Omental fat pad (tissue), 4 donors: ENCODE data around the gene ATP9B. TPM values are rescaled to one million over a fixed set of nuclear protein-coding genes. Genes with fewer than 3 reads are reported as not detected.

ENCODE experiments used
- ATAC-seq: fragments of 150-250 bp; one replicate; pipeline ENCODE4 v1.9.1; 2016; ENCODE audit warnings: mild to moderate bottlenecking, moderate library complexity; ENCODE audit not compliant: low FRiP score
- DNase-seq: peaks from one replicate; pipeline ENCODE4 v3.0.0-alpha.2; 2019; ENCODE audit warnings: low spot score
- CTCF ChIP-seq, 3 donors: fragments of 450-650 bp; IDR thresholded peaks; one replicate each; pipeline ENCODE4 v1.5.1; 2016 to 2017; ENCODE audit warnings: antibody characterized with exemption in 3 of 3, mild to moderate bottlenecking in 3 of 3, moderate library complexity in 2 of 3
- total RNA-seq, 4 donors: library from RNA; depleted of rRNA; stranded (reverse); fragments of >200 nt; gene quantifications; one replicate each; pipeline ENCODE4 v1.1.0, GENCODE V29; 2016

The ATP9B gene
- total RNA-seq, 4 donors from 2014 or later: 28.8 to 47.3 (median 39.8) TPM

DNA sequence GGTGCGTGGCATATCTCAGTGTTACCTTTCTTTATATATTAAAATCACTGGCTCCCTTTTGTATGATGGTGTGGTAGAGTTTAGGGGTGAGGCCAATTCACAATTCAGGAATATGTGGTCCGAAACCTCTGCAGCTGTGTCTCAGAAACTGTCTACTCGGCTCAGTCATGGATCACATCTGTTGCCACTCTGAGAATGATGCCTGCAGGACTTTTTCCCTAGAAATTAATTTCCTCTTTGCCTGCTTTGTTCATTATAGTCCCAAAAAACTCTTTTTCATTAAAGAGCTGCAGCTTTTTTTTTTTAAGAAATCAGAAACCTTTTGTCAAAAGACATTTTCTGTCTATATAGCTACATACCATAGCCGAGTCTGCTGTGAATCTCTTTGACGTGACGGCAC, 221.7 kb downstream of the ATP9B start:
- no peak for TF ChIP-seq CTCF (IDR thresholded peaks at IDR 0.05)

GRCh38 chr18:79294235-79294634, 225.0 kb downstream of the ATP9B start:
- ATAC-seq: no peak

More for the DNA sequence above, 221.7 kb downstream of the ATP9B start:
- DNase-seq (no peak), ATAC-seq (no peak)

GRCh38 chr18:79299272-79299671, 230.1 kb downstream of the ATP9B start:
- no peak for ATAC-seq
- DNase-seq: no peak
- TF ChIP-seq CTCF (IDR thresholded peaks at IDR 0.05): no peak

More at GRCh38 chr18:79294235-79294634, 225.0 kb downstream of the ATP9B start:
- TF ChIP-seq CTCF (IDR thresholded peaks at IDR 0.05): no peak
- DNase-seq: no peak

DNA sequence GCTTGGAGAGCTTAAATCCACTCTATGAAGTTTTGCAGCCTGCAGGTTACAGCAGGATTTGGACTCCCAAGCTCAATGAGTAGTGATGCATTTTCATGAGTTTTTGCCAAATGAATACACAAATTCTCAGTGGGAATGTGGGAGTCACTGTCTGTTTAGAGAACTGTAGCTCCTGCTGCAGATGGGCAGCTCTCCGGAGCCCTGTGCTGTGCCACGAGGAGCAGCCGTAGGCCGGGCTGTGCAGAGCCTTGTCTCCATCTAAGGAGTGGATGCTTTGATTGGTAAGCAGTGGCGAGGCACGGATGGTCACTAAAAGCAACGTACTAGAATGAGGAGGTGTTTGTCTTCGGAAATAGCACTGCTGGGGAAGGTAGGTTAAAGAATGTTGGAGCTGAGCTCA, 230.5 kb downstream of the ATP9B start:
- ATAC-seq (no peak), DNase-seq (no peak)
- TF ChIP-seq CTCF (IDR thresholded peaks at IDR 0.05): no peak

GRCh38 chr18:79300413-79300812, 231.2 kb downstream of the ATP9B start:
- DNase-seq (no peak), ATAC-seq (no peak)
- no peak for TF ChIP-seq CTCF (IDR thresholded peaks at IDR 0.05)

DNA sequence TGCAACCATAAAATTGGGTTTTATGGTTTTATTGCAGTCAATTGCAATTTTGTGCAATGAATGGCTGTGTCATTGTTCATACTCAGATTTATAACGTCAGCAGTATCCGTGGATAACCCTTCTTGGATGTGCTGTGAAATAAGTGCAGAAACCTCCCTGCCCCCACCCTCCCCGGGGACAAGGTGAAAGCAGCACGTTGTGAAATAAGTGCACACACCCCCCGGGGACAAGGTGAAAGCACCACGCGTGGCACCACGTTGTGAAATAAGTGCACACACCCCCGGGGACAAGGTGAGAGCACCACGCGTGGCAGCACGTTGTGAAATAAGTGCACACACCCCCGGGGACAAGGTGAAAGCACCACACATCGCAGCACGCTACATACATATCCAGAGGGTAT, 232.9 kb downstream of the ATP9B start:
- ATAC-seq (no peak), DNase-seq (no peak)
- TF ChIP-seq CTCF (IDR thresholded peaks at IDR 0.05): no peak

DNA sequence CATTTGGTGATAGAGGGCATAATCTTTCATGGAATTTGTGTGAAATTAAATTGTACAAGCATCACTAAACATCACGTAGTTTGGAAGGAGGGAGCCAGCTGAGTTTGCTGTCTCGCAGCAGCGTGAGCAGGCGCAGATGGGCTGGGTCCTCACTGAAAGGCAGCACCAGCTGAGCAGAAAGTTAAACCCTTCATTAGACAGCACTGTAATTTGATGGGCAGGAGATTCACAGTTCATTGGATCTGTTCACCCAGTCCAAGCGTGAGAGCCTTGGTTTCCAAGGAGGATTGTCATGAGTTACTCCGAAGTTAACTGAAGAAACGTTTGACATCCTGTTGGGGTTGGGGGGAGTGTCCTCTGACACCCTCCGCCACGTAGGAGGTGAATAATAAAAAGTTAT, 236.7 kb downstream of the ATP9B start:
- no peak for TF ChIP-seq CTCF (IDR thresholded peaks at IDR 0.05)
- ATAC-seq (no peak), DNase-seq (no peak)
